Gastroesophageal sphincter (tissue), 4 donors: Measurements from ENCODE around the gene CNGB1. TPM values are rescaled to one million over a fixed set of nuclear protein-coding genes. Genes with fewer than 3 reads are reported as not detected.
A peak's percentile ranks its signal among the peaks of the same experiment; 100 is the strongest.

ENCODE experiments used
- ATAC-seq: fragments of 150-250 bp; one replicate; pipeline ENCODE4 v1.9.1; 2016; ENCODE audit warnings: mild to moderate bottlenecking, moderate library complexity
- H3K27ac ChIP-seq, 4 donors: fragments of 200-600 bp; sonication (generic) in 3 of 4; 1 replicate in 3 of 4; 2 replicates in 1 of 4; pipeline ENCODE4 v1.5.1; 2016 to 2019
- H3K27me3 ChIP-seq: fragments of 200-600 bp; sonication (generic); one replicate; pipeline ENCODE4 v1.5.1; 2019
- H3K36me3 ChIP-seq, 2 donors: fragments of 200-600 bp; sonication (generic); one replicate each; pipeline ENCODE4 v1.5.1; 2019; ENCODE audit warnings: control low read depth in 1 of 2
- H3K4me1 ChIP-seq, 3 donors: fragments of 200-600 bp; sonication (generic); 1 replicate in 2 of 3; 2 replicates in 1 of 3; pipeline ENCODE4 v1.5.1; 2016 to 2019; ENCODE audit warnings: control low read depth in 2 of 3
- H3K4me3 ChIP-seq, 2 donors: fragments of 200-600 bp; sonication (generic); one replicate each; pipeline ENCODE4 v1.5.1; 2019; ENCODE audit warnings: mild to moderate bottlenecking in 1 of 2, moderate library complexity in 1 of 2
- H3K9me3 ChIP-seq, 3 donors: fragments of 200-600 bp; sonication (generic); one replicate each; pipeline ENCODE4 v1.5.1; 2017 to 2019; ENCODE audit warnings: control low read depth in 2 of 3
- CTCF ChIP-seq, 4 experiments: fragments of 200-600 bp in 2 of 4; fragments of 450-650 bp in 2 of 4; sonication (generic) in 1 of 4; IDR thresholded peaks; one replicate each; pipeline ENCODE4 v1.5.1; 2017 to 2019; ENCODE audit warnings: antibody characterized with exemption in 4 of 4, mild to moderate bottlenecking in 2 of 4, moderate library complexity in 2 of 4
- EP300 ChIP-seq: sonication (generic); formaldehyde crosslinking; IDR thresholded peaks from one replicate; pipeline ENCODE4 v1.6.1; 2017; ENCODE audit warnings: antibody characterized with exemption, mild to moderate bottlenecking
- POLR2A ChIP-seq, 2 donors: fragments of 450-650 bp; IDR thresholded peaks; one replicate each; pipeline ENCODE4 v1.6.1; 2017; ENCODE audit warnings: antibody characterized with exemption in 2 of 2, mild to moderate bottlenecking in 2 of 2, moderate library complexity in 1 of 2
- POLR2AphosphoS5 ChIP-seq: sonication (generic); formaldehyde crosslinking; IDR thresholded peaks from one replicate; pipeline ENCODE4 v1.6.1; 2017; ENCODE audit warnings: antibody characterized with exemption
- WGBS, 2 donors: methylation state at CpG; one replicate each; pipeline ENCODE4 v1.1.5; 2018; ENCODE audit warnings: low coverage in 1 of 2; 5-methylcytosine and 5-hydroxymethylcytosine counted together
- total RNA-seq, 4 donors: library from RNA; depleted of rRNA; stranded (reverse); fragments of >200 nt; gene quantifications; one replicate each; pipeline ENCODE4 v1.1.0, GENCODE V29; 2016

The CNGB1 gene
- total RNA-seq, 4 donors from 2014 or later, result 0.15 to 0.67 TPM; not detected in 2

- TF ChIP-seq EP300 (no peak), CTCF (IDR thresholded peaks at IDR 0.05) (peak in 2 of 4 experiments; percentile 13 to 19), POLR2A (IDR thresholded peaks at IDR 0.05) (no peak), POLR2AphosphoS5 (no peak)
- Histone ChIP-seq H3K4me3 (no peak overlapping the region), H3K27me3 (no peaks in the 10 kb centered on the region), H3K27ac (no peak overlapping the region), H3K4me1 (peaks cover 0 to 33% (median 18%) of the 10 kb centered on the region in 3 donors), H3K36me3 (peaks cover 0 to 59% of the 10 kb centered on the region in 2 donors), H3K9me3 (no peaks in the 10 kb centered on the region)
- WGBS, 2 donors, result 0 to 30% methylated on average over 3 of the region's 4 CpGs
- no peak for ATAC-seq
These were observed 23.9 kb upstream of the CNGB1 start for GRCh38 chr16:57994778-57995177.

GRCh38 chr16:57994361-57994760 lies 23.4 kb upstream of the CNGB1 start:
- H3K4me1 ChIP-seq, result peaks cover 0 to 29% (median 14%) of the 10 kb centered on the region in 3 donors
- peaks cover 0 to 59% of the 10 kb centered on the region in 2 donors for H3K36me3 ChIP-seq
- no peak overlapping the region for H3K27ac ChIP-seq
- no peak for ATAC-seq
- no peaks in the 10 kb centered on the region for H3K9me3 ChIP-seq
- H3K27me3 ChIP-seq, result no peaks in the 10 kb centered on the region
- WGBS, 2 donors, result 81% methylated on average over 4 of the region's 4 CpGs; no CpG with 5 or more reads in 1 of the 2 donors
- no peak overlapping the region for H3K4me3 ChIP-seq
- TF ChIP-seq EP300, result no peak
- TF ChIP-seq CTCF (IDR thresholded peaks at IDR 0.05), result no peak
- no peak for TF ChIP-seq POLR2AphosphoS5
- TF ChIP-seq POLR2A (IDR thresholded peaks at IDR 0.05), result no peak

GRCh38 chr16:57993897-57994296 lies 23.0 kb upstream of the CNGB1 start:
- ATAC-seq, result no peak
- Histone ChIP-seq H3K4me3 (no peak overlapping the region), H3K27ac (no peak overlapping the region), H3K27me3 (no peaks in the 10 kb centered on the region), H3K36me3 (peaks cover 0 to 59% of the 10 kb centered on the region in 2 donors), H3K4me1 (peaks cover 0 to 24% (median 9%) of the 10 kb centered on the region in 3 donors), H3K9me3 (no peaks in the 10 kb centered on the region)
- WGBS, 2 donors, result no CpG with 5 or more reads among the region's 5 CpGs
- no peak for TF ChIP-seq EP300
- no peak for TF ChIP-seq POLR2A (IDR thresholded peaks at IDR 0.05)
- no peak for TF ChIP-seq CTCF (IDR thresholded peaks at IDR 0.05)
- no peak for TF ChIP-seq POLR2AphosphoS5

- 80% methylated on average over 1 of the region's 8 CpGs; no CpG with 5 or more reads in 1 of the 2 donors for WGBS, 2 donors
- H3K27me3 ChIP-seq, result no peaks in the 10 kb centered on the region
- H3K36me3 ChIP-seq, result peaks cover 0 to 58% of the 10 kb centered on the region in 2 donors
- no peaks in the 10 kb centered on the region for H3K9me3 ChIP-seq
- TF ChIP-seq CTCF (IDR thresholded peaks at IDR 0.05) (no peak), POLR2AphosphoS5 (no peak), POLR2A (IDR thresholded peaks at IDR 0.05) (no peak), EP300 (no peak)
- no peak for ATAC-seq
- H3K27ac ChIP-seq, result no peak overlapping the region
- H3K4me1 ChIP-seq, result peaks cover 0 to 20% (median 4%) of the 10 kb centered on the region in 3 donors
- H3K4me3 ChIP-seq, result no peak overlapping the region
These were observed 22.5 kb upstream of the CNGB1 start for GRCh38 chr16:57993438-57993837.

- TF ChIP-seq EP300, result no peak
- no peak for TF ChIP-seq CTCF (IDR thresholded peaks at IDR 0.05)
- TF ChIP-seq POLR2AphosphoS5, result no peak
- no peak for TF ChIP-seq POLR2A (IDR thresholded peaks at IDR 0.05)
- WGBS, 2 donors, result 96% methylated on average over 4 of the region's 6 CpGs; no CpG with 5 or more reads in 1 of the 2 donors
- Histone ChIP-seq H3K4me1 (peaks cover 0 to 13% (median 0%) of the 10 kb centered on the region in 3 donors), H3K9me3 (no peaks in the 10 kb centered on the region), H3K36me3 (peaks cover 0 to 45% of the 10 kb centered on the region in 2 donors), H3K27me3 (no peaks in the 10 kb centered on the region), H3K4me3 (no peak overlapping the region), H3K27ac (no peak overlapping the region)
- ATAC-seq, result no peak
These were observed 21.2 kb upstream of the CNGB1 start for GRCh38 chr16:57992084-57992483.
